A673 (cell line): ENCODE results near the gene HM13.

Experiments
- CTCF ChIP-seq: fragments of 300-800, 200-600 bp; sonication (generic); conservative IDR thresholded peaks from 2 replicates; pipeline ENCODE4 v1.5.1; 2017; ENCODE audit warnings: low read depth, mild to moderate bottlenecking, antibody characterized with exemption, low read length, moderate library complexity, mixed read lengths
- EZH2 ChIP-seq: fragments of 200-600 bp; sonication (generic); IDR thresholded peaks from 2 replicates; pipeline ENCODE4 v1.6.1; 2017; ENCODE audit warnings: borderline replicate concordance, low read depth, mild to moderate bottlenecking, mixed read lengths, antibody characterized with exemption, low read length; ENCODE audit not compliant: poor library complexity, severe bottlenecking

DNA sequence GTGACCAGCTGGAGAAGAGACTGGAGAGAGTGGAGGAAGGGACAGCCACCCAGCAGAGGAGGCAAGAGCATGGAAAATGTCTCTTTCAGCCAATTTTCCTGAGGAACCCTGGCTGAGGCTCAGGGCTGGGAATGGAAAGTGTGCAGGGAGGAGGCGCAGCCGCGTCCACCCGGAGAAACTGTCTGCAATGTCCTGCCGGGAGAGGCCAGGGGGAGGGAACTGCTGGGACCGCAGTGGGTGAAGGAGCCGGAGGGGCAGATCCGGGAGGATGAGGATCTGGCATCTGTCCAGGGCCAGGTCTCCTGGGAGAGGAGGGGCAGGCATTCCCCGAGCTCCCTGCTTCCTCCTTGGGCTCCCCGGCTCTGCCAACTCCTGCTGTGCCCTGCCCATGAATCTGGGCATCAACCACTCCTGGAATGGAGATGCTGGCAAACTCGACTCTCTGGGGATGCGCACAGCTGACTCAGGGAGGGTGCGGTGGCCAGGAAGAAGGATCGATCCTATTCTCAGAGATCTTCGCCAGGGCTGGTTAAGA lies 17.4 kb upstream of the HM13 start:
- TF ChIP-seq CTCF = no peak
- no peak for TF ChIP-seq EZH2
